ENCODE measurements around the gene WDR49.
"Not testable (repeated sequence)": the region's sequence is repeated elsewhere in the genome, so short reads cannot be mapped to it uniquely, and the experiment has no call there.

Gene WDR49

GRCh38 chr3:167615030-167615429, 38.7 kb downstream of the WDR49 start:
- no peak for DNase-seq (ENCODE audit: low read depth in 3 of 3)

- DNase-seq (ENCODE audit: low read depth in 3 of 3): not testable (repeated sequence)
These were observed 39.5 kb downstream of the WDR49 start for GRCh38 chr3:167614196-167614595.

- no peak for DNase-seq (ENCODE audit: low read depth in 3 of 3)
These were observed 42.0 kb downstream of the WDR49 start for GRCh38 chr3:167611718-167612117.

GRCh38 chr3:167609156-167609555, 44.6 kb downstream of the WDR49 start:
- DNase-seq (ENCODE audit: low read depth in 3 of 3): no peak

GRCh38 chr3:167606836-167607235, 46.9 kb downstream of the WDR49 start:
- DNase-seq (ENCODE audit: low read depth in 3 of 3): no peak

GRCh38 chr3:167605871-167606270, 47.9 kb downstream of the WDR49 start:
- DNase-seq (ENCODE audit: low read depth in 3 of 3): no peak

- no peak for DNase-seq (ENCODE audit: low read depth in 3 of 3)
These were observed 51.7 kb downstream of the WDR49 start for GRCh38 chr3:167602041-167602440.

GRCh38 chr3:167587651-167588050, 66.1 kb downstream of the WDR49 start:
- DNase-seq (ENCODE audit: low read depth in 3 of 3): no peak

GRCh38 chr3:167575000-167575600, 78.6 kb downstream of the WDR49 start:
- DNase-seq (ENCODE audit: low read depth in 3 of 3): no peak

- DNase-seq (ENCODE audit: low read depth in 3 of 3): no peak
These were observed 80.8 kb downstream of the WDR49 start for GRCh38 chr3:167572991-167573390.

- no peak for DNase-seq (ENCODE audit: low read depth in 3 of 3)
These were observed 85.1 kb downstream of the WDR49 start for GRCh38 chr3:167568634-167569033.

GRCh38 chr3:167565489-167565888, 88.3 kb downstream of the WDR49 start:
- DNase-seq (ENCODE audit: low read depth in 3 of 3): no peak

GRCh38 chr3:167564612-167565011, 89.1 kb downstream of the WDR49 start:
- DNase-seq (ENCODE audit: low read depth in 3 of 3): no peak

GRCh38 chr3:167559924-167560323, 93.8 kb downstream of the WDR49 start:
- no peak for DNase-seq (ENCODE audit: low read depth in 3 of 3)

GRCh38 chr3:167554898-167555297, 98.8 kb downstream of the WDR49 start:
- DNase-seq (ENCODE audit: low read depth in 3 of 3): no peak

- no peak for DNase-seq (ENCODE audit: low read depth in 3 of 3)
These were observed 115.7 kb downstream of the WDR49 start for GRCh38 chr3:167538081-167538480.

GRCh38 chr3:167521006-167521355, 132.8 kb downstream of the WDR49 start:
- DNase-seq (ENCODE audit: low read depth in 3 of 3): no peak

- no peak for DNase-seq (ENCODE audit: low read depth in 3 of 3)
These were observed 133.3 kb downstream of the WDR49 start for GRCh38 chr3:167520266-167521005.

- no peak for DNase-seq (ENCODE audit: low read depth in 3 of 3)
These were observed 145.8 kb downstream of the WDR49 start for GRCh38 chr3:167507954-167508353.

- DNase-seq (ENCODE audit: low read depth in 3 of 3): no peak
These were observed 151.3 kb downstream of the WDR49 start for GRCh38 chr3:167502401-167502800.

GRCh38 chr3:167501941-167502340, 151.8 kb downstream of the WDR49 start:
- DNase-seq (ENCODE audit: low read depth in 3 of 3): no peak

GRCh38 chr3:167497903-167498302, 155.8 kb downstream of the WDR49 start:
- DNase-seq (ENCODE audit: low read depth in 3 of 3): no peak

- no peak for DNase-seq (ENCODE audit: low read depth in 3 of 3)
These were observed 160.5 kb downstream of the WDR49 start for GRCh38 chr3:167493244-167493643.

GRCh38 chr3:167491621-167492020, 162.1 kb downstream of the WDR49 start:
- no peak for DNase-seq (ENCODE audit: low read depth in 3 of 3)

Measured in stimulated activated CD4-positive, alpha-beta T cell treated with anti-CD3 and anti-CD28 coated beads, TNF-alpha, amount 100 ng/mL, for 48 hours (primary cell).